Measurements from ENCODE around the gene CDC42BPG. TPM values are rescaled to one million over a fixed set of nuclear protein-coding genes. Genes with fewer than 3 reads are reported as not detected.
A peak's percentile ranks its signal among the peaks of the same experiment; 100 is the strongest.

Gene CDC42BPG
- total and polyA plus RNA-seq, 10 of the 15 experiments (the other 5 are each of a cell fraction or from before 2014, with no cell fraction given), result 0.02 to 1.3 (median 0.09) TPM; not detected in 1

GRCh38 chr11:64887757-64888405, 43.4 kb upstream of the CDC42BPG start (continued):
- 0 out of 2 replicates have a peak, but pooled peaks have one; percentile 22 for TF ChIP-seq ZBTB40 (IDR thresholded peaks at IDR 0.05; ENCODE audit: borderline replicate concordance)
- TF ChIP-seq RAD21 (IDR thresholded peaks at IDR 0.05; ENCODE audit: insufficient read depth, low read depth, low read length), result peak; percentile 42
- no peak for TF ChIP-seq TBL1XR1 (IDR thresholded peaks at IDR 0.05; ENCODE audit: low read depth, low read length)
- TF ChIP-seq ZSCAN29 (IDR thresholded peaks at IDR 0.05), result no peak
- no peak for TF ChIP-seq PAX8 (IDR thresholded peaks at IDR 0.05)
- no peak for TF ChIP-seq IRF4 (IDR thresholded peaks at IDR 0.05; ENCODE audit: low read depth, low read length)
- peak; percentile 58; the same call in 1 of the 2 replicates for TF ChIP-seq ZNF207 (IDR thresholded peaks at IDR 0.05; ENCODE audit: borderline replicate concordance)
- peak; percentile 81; the same call in 1 of the 2 replicates for TF ChIP-seq RB1 (IDR thresholded peaks at IDR 0.05; ENCODE audit: borderline replicate concordance)
- no peak for TF ChIP-seq SRF (IDR thresholded peaks at IDR 0.05; ENCODE audit: low read depth in 2 of 2, low read length in 2 of 2)
- no peak for TF ChIP-seq REST (IDR thresholded peaks at IDR 0.05; ENCODE audit: low read depth, low read length)
- TF ChIP-seq JUNB (IDR thresholded peaks at IDR 0.05), result no peak
- no peak for TF ChIP-seq ATF7 (IDR thresholded peaks at IDR 0.05; ENCODE audit: low read depth)
- TF ChIP-seq MAX (IDR thresholded peaks at IDR 0.05; ENCODE audit: low read depth, low read length), result no peak
- peak; percentile 22 to 25; a peak in 2 of 4 replicates for TF ChIP-seq BHLHE40 (IDR thresholded peaks at IDR 0.05; ENCODE audit: borderline replicate concordance in 1 of 2, low read depth in 2 of 2, low read length in 1 of 2)
- TF ChIP-seq E4F1 (IDR thresholded peaks at IDR 0.05; ENCODE audit: borderline replicate concordance, partially characterized antibody), result no peak
- TF ChIP-seq SMAD5 (IDR thresholded peaks at IDR 0.05; ENCODE audit: low read depth), result no peak
- TF ChIP-seq ESRRA (IDR thresholded peaks at IDR 0.05; ENCODE audit: low read length), result no peak
- TF ChIP-seq FOS (IDR thresholded peaks at IDR 0.05; ENCODE audit: borderline replicate concordance, extremely low read depth, insufficient read length), result no peak
- no peak for TF ChIP-seq SUPT20H (IDR thresholded peaks at IDR 0.05; ENCODE audit: borderline replicate concordance, control insufficient read depth, low read depth, low read length)
- TF ChIP-seq ZBED1 (IDR thresholded peaks at IDR 0.05; ENCODE audit: borderline replicate concordance), result no peak
